GM19035 (cell line): Measurements from ENCODE around the gene LRRC3.
"Not testable (repeated sequence)": the region's sequence is repeated elsewhere in the genome, so short reads cannot be mapped to it uniquely, and the experiment has no call there.

Experiments used
- ATAC-seq: cut with Tn5 transposase; IDR thresholded peaks from one replicate; pipeline ENCODE4 v1.9.1; 2021; ENCODE audit not compliant: unreplicated experiment

Gene LRRC3

DNA sequence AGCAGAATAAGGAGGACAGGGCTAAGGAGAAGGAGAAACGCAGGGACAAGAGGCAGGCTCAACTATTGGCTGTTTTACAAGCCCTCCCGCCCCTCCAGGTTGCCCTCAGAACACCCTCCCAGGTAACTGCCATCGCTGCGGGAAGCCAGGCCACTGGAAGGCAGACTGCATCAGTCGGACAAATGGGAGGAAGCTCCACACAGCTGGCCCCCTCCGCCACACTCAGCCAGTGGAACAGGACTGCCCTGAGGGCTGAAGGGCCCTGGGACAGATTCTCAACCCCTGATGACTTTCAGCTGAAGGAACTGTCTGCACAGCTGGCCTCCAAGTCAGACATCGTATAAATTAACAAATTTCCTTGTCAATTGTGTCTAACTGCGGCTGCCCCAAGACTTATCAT is 21.8 kb downstream of the LRRC3 start:
- ATAC-seq = no peak

DNA sequence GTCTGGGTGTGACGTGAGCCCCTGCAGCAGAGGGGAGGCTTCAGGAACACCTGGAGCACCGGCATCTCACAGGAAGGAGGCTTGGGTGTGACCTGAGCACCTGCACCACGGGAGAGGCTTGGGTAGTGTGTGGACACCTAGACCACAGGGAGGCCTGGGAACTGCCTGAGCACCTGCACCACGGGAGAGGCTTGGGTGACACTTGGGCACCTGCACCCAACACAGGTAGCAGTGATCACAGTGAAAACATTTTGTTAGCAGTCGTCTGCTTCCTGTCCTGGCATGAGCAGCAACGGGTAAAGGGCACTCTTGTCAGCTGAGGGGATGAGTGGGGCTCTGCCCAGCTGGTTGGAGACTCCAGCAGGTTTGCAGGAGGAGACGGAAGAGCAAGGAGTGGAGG is 22.4 kb downstream of the LRRC3 start:
- ATAC-seq = no peak

DNA sequence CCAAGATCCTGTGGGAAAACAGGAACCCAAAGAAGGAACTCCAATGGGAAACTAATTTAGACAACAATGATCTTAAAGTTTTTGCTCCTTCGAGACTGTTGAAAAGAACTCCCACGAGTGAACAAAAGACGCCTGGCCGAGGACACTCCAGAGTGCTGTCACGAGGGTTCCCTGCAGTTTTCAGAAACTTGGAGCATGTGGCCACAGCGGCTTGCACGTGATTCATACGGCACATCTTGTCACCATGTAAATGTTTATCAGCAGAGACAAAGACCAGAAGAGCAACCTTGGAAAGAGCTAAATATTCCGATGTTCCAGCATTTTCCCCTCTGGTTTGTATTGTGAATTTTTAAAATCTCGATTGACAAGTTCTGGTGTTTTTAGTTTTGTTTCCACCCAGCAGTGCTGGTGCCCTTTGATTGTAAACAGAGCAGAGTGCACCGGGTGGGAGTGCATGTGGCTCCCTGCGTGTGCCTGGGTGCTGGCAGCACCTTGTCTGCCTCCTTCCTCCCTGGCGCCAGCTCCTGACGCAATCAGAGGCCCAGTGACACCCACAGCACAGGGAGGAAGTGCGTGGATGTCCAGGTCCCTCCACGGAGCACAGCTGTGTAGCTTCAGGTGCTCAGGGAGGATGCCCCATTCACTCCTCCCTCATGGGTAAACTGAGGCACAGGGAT is 23.0 kb downstream of the LRRC3 start:
- no peak for ATAC-seq

DNA sequence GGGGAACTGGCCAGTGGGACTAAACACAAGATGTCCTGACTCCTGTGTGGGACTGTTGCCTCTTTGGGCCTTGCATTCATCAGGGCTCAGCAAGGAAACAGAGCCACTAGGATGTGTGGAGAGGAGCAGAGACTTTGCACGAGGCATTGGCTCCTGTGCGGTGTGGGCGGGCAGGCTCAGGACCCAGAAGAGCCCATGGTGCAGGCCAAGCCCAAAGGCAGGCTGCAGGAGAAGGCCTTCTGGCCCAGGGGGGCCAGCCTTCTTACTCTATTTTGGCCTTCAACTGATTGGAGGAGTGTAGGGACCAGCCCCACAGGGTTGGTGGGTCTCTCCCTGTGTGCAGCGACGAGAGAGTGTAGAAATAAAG is 23.5 kb downstream of the LRRC3 start:
- no peak for ATAC-seq

DNA sequence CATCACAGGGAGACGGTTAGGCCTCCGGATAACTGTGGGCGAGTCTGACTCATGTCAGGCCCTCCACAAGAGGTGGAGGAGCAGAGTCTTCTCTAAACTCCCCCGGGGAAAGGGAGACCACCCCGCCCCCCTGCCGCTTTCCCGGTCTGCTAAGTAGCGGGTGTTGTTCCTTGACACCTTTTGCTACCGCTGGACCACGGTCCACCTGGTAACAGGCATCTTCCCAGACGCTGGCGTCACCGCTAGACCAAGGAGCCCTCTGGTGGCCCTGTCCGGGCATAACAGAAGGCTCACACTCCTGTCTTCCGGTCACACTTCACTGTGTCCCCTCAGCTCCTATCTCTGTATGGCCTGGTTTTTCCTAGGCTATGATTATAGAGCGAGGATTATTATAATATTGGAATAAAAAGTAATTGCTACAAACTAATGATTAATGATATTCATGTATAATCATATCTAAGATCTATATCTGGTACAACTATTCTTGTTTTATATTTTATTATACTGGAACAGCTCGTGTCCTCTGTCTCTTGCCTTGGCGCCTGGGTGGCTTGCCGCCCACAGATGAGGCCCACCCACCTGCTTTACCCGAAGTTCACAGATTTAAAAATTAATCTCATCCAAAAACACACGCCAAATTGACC is 24.4 kb downstream of the LRRC3 start:
- ATAC-seq = not testable (repeated sequence)

DNA sequence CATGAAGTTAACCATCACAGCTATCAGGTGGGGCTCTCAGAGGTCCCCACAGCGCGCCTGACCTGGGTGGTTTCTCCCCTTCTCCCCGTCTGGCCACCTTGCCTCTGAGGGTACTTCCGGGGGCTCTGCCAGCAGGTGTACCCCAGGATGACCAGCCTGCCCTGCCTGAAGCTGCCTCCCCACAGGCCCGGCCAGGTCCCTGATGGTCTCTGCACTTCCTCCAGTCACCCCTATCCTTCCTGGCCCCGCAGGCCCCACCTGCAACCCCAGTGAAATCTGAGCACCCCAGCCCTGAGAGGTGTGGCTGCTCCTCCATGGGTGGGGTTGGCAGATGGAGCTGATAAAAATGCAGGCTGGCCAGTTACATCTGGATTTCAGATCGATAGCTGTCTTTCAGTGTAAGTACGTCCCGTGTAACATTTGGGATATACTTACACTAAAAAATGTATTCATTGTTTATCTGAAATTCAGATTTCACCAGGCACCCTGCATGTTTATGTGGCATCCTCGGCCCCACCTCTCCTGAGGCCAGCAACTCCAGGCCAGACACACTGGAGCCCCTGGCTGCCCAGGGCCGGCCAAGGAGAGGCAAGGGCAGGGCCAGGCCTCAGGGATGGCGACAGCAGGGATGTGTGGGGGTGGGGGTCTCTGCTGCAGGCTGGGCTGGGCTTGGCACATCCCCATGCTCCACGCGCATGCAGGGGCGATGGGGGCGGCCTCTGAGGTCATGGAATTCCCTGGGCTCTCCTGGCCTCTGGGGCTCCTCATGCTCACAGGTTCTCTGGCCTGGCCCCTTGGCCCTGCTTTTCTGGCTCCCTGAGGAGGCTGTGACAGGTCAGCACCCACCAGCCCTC is 25.1 kb downstream of the LRRC3 start:
- ATAC-seq = no peak

DNA sequence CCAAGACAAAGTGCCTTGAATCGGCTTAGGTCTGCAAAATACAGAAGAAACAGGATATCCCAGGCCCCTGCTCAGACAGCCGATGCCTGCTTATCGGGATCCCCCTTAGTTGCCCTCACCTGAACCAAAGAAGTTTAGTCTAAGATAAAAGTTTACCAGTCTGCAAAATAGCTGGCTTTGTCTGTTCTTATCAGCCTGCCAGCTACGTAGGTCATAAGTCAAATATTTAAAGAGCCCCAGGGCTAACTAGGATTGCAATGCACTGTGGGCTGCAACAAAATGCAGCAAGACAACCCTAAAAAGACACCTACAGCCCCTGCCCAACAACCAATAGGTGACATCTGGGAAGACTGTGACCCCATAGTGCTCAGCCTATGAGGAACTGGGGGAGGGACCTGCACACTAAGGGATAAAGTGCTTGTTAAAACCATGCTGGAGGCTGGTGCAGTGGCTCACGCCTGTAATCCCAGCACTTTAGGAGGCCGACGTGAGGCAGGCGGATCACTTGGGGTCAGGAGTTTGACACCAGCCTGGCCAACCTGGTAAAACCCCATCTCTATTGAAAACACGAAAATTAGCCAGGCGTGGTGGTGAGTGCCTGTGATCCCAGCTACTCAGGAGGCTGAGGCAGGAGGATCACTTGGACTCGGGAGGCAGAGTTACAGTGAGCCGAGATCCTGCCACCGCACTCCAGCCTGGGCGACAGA is 27.4 kb downstream of the LRRC3 start:
- ATAC-seq = no peak

DNA sequence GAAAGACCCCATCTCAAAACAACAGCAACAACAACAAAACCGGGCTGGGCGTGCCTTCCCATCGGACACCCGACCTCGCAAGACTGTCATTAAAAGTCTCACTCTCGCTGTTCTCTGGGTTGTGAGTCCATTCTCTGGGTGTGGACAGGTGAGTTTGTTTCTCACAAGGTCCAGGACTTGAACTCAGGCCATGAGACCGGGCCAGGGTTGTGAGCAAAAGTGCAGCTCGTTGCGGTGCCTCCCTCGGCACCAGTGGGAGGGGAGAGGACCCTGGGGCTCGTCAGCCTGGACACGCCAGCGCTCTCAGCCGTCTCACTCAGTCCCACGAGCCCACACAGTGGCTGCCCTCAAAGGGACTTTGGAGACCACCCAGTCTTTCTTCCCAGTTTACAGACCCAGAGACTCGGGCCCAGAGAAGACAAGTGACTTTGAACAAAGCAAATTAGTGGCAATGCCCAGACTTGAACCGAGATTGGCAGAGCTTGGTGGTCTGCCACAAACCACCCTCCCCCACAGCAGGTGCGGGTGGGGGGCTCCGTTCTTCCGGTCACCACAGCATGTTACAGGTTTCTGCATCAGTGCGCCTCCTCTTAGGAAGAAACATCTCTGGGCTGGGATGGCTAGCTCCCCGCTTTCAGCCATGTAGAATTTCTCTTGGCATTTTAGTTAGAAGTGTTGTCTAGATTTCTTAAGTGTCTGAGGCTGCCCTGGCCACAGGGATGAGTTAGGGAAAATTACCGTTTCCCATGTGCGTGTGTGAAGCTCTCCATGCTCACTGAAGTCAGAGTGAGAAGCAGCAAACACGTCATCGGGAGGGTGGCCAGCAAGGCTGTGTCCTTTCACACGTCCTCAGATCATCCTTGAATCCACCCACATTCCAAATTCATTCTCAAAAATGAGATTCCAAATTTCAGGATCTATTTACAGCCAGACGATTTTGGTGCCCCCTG is 28.3 kb downstream of the LRRC3 start:
- no peak for ATAC-seq

DNA sequence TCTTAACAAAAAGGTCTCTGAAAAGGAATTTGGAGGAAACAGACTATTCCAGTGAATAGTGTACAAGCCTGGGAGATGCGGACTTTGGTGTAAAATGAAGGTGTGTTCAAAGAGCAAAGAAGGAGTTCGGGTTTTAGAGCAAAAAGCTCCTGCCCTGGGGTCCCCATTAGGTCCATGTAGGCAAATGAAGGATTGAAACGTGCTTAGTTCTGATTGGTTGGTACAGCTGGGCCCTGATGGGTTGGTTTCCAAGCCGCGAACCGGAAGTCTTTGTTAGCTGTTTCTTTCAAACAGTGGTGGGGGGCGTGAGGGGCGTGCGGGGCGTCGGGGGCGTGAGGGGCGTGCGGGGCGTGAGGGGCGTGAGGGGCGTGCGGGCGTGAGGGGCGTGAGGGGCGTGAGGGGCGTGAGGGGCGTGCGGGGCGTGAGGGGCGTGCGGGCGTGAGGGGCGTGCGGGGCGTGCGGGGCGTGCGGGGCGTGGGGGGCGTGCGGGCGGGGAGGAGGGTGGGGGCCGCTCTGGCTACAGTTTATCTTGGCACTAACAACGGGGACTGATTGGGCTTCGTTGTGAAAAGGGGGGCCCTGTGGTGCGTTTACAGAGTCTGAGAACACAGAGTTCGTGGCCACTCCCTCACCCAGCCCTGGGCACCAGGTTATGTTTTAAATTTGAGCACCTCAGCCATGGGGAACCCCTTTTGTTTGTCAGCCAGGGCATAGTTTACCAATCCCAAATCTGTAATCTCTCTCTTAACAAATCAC is 29.4 kb downstream of the LRRC3 start:
- ATAC-seq = no peak

DNA sequence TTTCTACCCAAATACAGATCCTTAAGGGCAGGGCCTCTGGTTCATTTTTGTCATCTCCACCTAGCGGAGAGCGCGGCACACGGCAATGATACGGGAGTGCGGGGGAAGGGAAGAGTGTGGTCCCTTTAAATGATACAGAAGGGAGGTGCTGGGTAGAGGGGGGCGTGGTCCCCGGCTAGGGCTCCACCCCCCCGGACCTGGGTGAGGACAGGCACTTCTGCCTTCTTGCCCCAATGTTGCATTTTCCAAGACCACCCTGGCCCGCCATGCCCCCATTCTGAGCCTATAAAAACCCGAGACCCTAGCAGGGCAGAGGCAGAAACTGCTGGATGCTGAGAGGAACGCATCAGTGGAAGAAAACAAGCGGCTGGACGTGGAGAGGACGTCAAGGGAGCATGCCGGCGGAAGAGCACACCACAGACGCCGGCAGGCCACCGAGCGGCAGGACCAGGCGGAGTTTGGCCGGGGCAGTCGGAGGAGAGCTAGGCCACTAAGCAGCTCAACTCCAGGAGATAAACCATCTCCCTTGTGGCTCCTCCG is 30.0 kb downstream of the LRRC3 start:
- ATAC-seq = no peak

DNA sequence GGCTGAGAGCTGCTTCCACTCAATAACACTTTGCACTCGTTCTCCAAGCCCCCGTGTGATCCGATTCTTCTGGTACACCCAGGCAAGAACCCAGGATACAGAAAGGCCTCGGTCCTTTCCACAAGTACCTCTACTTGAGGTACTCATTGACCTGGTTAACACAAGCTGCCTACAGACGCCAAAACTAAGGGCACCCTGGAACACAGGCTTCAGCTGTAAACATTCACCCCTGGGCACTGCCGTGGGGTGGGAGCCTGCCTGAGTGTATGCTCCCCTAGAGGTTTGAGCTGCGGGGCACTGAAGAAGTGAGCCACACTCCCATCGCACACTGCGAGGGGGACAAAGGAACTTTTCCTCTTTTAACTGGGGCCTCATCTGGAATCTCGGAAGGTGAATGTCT is 30.5 kb downstream of the LRRC3 start:
- no peak for ATAC-seq

DNA sequence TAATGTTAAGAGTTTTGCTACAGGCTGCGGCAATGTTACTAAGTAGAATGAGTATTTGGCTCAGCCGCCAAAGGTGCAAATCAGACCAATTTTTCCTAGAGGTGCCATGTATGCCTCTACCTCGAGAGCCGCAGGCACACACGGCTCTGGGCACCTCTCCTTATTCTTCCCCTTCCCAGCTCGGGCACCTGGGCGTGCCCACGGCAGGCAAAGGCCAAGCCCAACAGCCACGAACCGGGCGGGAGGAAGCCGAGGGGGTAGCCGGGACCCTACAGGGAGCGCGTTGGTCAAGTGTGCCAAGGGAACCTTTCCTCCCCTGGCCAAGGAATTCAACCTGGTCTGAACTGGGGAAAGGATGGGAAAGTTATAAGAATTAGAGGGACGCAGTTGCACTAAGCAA is 31.0 kb downstream of the LRRC3 start:
- ATAC-seq = no peak

DNA sequence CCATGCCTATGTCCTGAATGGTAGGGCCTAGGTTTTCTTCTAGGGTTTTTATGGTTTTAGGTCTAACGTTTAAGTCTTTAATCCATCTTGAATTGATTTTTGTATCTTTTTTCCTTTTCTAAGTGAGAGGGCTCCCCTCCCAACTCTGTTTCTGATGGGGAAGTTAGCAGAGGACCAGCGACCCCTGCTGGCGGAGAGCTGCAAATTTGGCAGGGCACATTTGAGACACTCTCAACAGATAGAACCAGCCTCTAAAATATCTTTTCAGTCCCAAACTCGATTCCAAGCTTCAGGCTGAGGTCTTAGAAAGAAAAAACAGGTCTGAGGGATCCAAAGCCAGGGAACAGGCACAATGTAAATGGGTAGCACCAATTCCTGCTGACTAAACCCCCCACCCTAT is 32.5 kb downstream of the LRRC3 start:
- ATAC-seq = no peak

DNA sequence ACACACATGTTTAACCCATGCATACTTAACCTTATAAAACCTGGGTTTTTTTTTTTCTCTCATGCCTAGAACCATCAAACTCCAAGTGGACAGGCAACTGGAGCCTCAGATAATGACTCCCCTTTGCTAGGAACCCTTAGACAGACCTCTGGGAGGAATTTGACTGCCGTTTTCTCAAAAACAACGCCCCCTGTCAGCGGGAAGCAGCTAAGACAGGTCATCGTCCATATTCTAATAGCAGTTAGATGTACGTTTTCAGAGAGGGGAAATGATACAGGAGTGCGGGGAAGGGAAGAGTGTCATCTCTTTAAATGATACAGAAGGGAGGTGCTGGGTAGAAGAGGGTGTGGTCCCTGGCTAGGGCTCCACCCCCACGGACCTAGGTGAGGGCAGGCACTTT is 34.7 kb downstream of the LRRC3 start:
- ATAC-seq = no peak

DNA sequence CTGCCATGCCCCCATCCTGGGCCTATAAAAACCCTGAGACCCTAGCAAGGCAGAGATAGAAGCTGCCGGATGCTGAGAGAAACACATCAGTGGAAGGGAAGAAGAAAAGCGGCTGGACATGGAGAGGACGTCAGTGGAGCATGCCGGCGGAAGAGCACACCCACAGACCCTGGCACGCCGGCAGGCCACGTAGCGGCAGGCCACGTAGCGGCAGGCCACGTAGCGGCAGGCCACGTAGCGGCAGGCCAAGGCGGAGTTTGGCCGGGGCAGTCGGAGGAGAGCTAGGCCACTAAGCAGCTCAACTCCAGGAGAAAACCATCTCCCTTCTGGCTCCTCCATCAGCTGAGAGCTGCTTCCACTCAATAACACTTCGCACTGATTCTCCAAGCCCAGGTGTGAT is 35.1 kb downstream of the LRRC3 start:
- no peak for ATAC-seq

DNA sequence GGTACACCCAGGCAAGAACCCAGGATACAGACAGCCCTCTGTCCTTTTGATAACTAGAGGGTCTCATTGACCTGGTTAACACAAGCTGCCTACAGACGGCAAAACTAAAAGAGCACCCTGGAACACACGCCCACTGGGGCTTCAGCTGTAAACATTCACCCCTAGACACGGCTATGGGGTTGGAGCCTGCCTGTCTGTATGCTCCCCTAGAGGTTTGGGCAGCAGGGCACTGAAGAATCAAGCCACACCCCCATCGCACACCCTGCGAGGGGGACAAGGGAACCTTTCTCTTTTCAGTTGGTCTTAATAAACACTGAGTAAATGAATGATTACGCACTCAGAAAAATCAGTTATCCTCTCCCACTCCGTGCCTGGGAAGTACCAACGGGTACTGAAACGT is 35.5 kb downstream of the LRRC3 start:
- ATAC-seq = no peak

DNA sequence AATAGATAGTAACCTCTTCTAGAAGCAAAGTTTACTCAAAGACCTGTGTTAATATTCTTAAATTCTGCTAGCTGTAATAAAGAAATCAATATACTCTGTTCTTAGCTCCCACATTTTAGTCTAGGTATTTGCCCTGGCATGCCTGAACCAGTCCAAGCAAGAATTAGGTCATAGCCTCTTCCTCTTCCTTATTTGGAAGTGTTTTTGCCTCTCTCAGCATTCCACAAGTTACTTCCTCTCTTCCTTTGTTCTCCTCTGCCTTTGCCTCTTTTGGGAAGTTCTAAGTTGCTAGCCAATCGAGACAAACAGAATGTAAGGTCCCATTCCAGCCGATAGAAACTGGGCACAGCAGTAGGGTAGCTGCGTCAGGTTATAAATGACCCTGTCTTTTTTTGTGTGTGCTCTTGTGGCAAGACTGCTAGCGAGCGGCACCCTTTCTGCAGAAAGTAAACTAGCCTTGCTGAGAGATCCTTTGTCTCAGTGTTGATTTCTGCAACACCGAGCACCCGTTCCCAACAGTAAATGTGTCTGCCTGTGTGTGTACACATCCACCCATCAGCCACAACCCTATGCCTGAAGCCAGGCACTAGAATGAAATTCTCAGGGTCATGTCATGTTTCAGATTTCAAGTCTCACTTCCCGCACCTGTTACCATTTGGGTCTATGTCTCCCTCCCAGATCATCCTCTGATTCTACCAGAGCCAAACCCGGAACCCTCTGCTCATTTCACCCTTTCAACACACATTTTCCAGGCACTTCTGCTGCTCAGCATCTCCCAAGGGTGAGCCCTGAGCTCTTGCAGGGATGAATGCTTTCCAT is 37.5 kb downstream of the LRRC3 start:
- no peak for ATAC-seq

DNA sequence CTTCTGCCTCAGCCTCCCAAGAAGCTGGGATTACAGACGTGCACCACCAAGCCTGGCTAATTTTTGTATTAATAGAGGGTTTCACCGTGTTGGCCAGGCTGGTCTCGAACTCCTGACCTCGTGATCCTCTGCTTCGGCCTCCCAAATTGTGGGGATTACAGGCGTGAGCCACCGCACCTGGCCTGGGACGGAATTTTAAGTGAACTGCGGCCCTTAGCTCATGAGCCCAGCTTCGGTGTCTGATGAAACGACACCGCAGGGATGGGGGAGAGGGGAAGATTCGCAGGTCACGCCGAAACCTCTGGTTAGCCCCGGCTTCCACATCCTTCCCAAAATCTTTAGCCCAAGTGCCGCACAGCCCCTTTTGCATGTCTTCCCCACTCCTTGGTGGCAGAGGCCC is 39.1 kb downstream of the LRRC3 start:
- ATAC-seq = no peak

DNA sequence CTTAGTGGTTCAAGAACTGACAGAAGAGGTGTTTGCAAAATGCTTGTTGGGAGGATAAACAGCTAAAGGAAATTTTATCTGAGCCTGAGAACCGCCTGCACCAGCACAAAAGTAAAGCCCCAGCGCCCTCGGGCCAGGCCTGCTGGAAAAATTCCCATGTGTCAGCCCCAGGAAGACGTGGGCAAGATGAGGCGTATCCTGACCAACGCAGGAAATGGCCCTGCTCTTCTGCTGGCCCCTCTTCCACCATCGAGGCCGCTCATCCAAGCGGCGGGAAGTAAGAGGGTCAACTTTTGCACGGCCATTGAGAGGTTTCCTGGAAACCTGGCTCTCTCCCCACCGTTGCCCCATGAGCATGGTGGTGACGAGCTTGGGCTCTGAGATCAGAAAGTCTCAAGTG is 39.6 kb downstream of the LRRC3 start:
- ATAC-seq = no peak
